Heart left ventricle (tissue), 16 donors: ENCODE measurements around the gene DNAAF8. TPM values are rescaled to one million over a fixed set of nuclear protein-coding genes. Genes with fewer than 3 reads are reported as not detected.
A peak's percentile ranks its signal among the peaks of the same experiment; 100 is the strongest.

ENCODE experiments used
- ATAC-seq, 4 donors: fragments of 200-7000 bp; cut with Tn5 transposase; one replicate each; pipeline ENCODE4 v1.9.1; 2020 to 2022; ENCODE audit warnings: moderate library complexity in 4 of 4, mild to moderate bottlenecking in 3 of 4, moderate number of reproducible peaks in 1 of 4
- DNase-seq, 5 donors: peaks; one replicate each; pipeline ENCODE4 v3.0.0-alpha.2; 2020
- H3K27ac ChIP-seq, 12 donors: fragments of 200-600 bp; sonication (generic) in 4 of 12; one replicate each; pipeline versions ENCODE4 v1.5.0 to v1.8.0; 2016 to 2022; ENCODE audit warnings: mild to moderate bottlenecking in 2 of 12
- H3K27me3 ChIP-seq, 9 donors: fragments of 200-600 bp; sonication (generic) in 2 of 9; one replicate each; pipeline versions ENCODE4 v1.5.1 to v1.8.0; 2016 to 2022; ENCODE audit warnings: mild to moderate bottlenecking in 3 of 9
- H3K36me3 ChIP-seq, 9 donors: fragments of 200-600 bp; sonication (generic) in 2 of 9; one replicate each; pipeline versions ENCODE4 v1.5.0 to v1.8.0; 2018 to 2022; ENCODE audit warnings: mild to moderate bottlenecking in 2 of 9
- H3K4me1 ChIP-seq, 12 donors: fragments of 200-600 bp; sonication (generic) in 4 of 12; one replicate each; pipeline versions ENCODE4 v1.5.0 to v1.8.0; 2016 to 2022; ENCODE audit warnings: mild to moderate bottlenecking in 3 of 12
- H3K4me3 ChIP-seq, 12 donors: fragments of 200-600 bp; sonication (generic) in 4 of 12; one replicate each; pipeline versions ENCODE4 v1.5.0 to v1.8.0; 2017 to 2022; ENCODE audit warnings: mild to moderate bottlenecking in 9 of 12, moderate library complexity in 4 of 12
- H3K9me3 ChIP-seq, 12 donors: fragments of 200-600 bp; sonication (generic) in 4 of 12; one replicate each; pipeline versions ENCODE4 v1.5.0 to v1.8.0; 2016 to 2022; ENCODE audit warnings: mild to moderate bottlenecking in 1 of 12
- POLR2A ChIP-seq, 2 donors: fragments of 450-650 bp; IDR thresholded peaks; one replicate each; pipeline ENCODE4 v1.6.1; 2017; ENCODE audit warnings: antibody characterized with exemption in 2 of 2, mild to moderate bottlenecking in 2 of 2, moderate library complexity in 2 of 2
- WGBS, 4 donors: extraction: QIAGEN DNeasy Blood & Tissue Kit in 2 of 4; methylation state at CpG; one replicate each; pipeline versions ENCODE4 v1.1.5 to v1.1.7; 2013 to 2018; 5-methylcytosine and 5-hydroxymethylcytosine counted together
- intact Hi-C, 10 donors: fragments of 100-400 bp; cut with DNase I; formaldehyde crosslinking; loops; one replicate each; pipeline versions ENCODE4 v1.11.1 to v1.14.2; 2022
- polyA plus RNA-seq, 2 donors: library from polyadenylated mRNA; stranded (reverse); fragments of 200-250 nt; gene quantifications; one replicate each; pipeline ENCODE4 v1.2.3, GENCODE V29; 2013
- total RNA-seq, 9 donors: library from RNA; depleted of rRNA in 2 of 9; stranded (reverse); fragments of >200 nt in 2 of 9; fragmentation: NEBNext Ultra II Directional in 3 of 9; extraction: Animal tissue kit (Norgen Biotek cat#: 25700) in 3 of 9; gene quantifications; one replicate each; pipeline versions ENCODE4 v1.1.0 to v1.2.4, GENCODE V29; 2016 to 2023
- TF ChIP-seq, protein P1 (sequence below), 12 donors: fragments of 200-600 bp; sonication (generic) in 4 of 12; IDR thresholded peaks; one replicate each; pipeline versions ENCODE4 v1.5.0 to v1.8.0; 2018 to 2022; ENCODE audit warnings: antibody characterized with exemption in 12 of 12, mild to moderate bottlenecking in 5 of 12
- donor health status: ischemic (EF 13 %, LVEDD 7.1; RV severe dilation, severe dysfunction).
- donor health status: healthy with polysubstance abuse.
- donor health status: DM: no; HTN: yes; CAD: no.
- donor health status: DM: no; HTN: no; CAD: no.
- donor health status: ischemic (EF 25% LVEDD 6.9; RV normal size, moderate dysfunction).
- donor health status: ischemic (EF 25% LVEDD 5.7; RV mildly dilated, moderate dysfunction).
- donor health status: healthy.
- donor health status: DM: yes; HTN: yes; CAD: no.
- donor health status: ischemic (EF 35%, LVEDD 5.7; RV mildly dilated, moderate dysfunction).
- donor health status: nonischemic (EF 11% LVEDD 7.7; RV severe dilation, severe dysfunction).
- donor health status: DM: yes; HTN: yes; CAD: no.
- donor health status: PGD.
- donor health status: ischemic (EF 29% LVEDD 5.4; RV normal size, mild dysfunction).
- donor health status: nonischemic (EF 23%, LVEDD 6.1; RV moderate dilation, normal function).

DNAAF8 gene
- total and polyA plus RNA-seq, 11 donors = 0.34 to 3.4 (median 0.91) TPM

DNA sequence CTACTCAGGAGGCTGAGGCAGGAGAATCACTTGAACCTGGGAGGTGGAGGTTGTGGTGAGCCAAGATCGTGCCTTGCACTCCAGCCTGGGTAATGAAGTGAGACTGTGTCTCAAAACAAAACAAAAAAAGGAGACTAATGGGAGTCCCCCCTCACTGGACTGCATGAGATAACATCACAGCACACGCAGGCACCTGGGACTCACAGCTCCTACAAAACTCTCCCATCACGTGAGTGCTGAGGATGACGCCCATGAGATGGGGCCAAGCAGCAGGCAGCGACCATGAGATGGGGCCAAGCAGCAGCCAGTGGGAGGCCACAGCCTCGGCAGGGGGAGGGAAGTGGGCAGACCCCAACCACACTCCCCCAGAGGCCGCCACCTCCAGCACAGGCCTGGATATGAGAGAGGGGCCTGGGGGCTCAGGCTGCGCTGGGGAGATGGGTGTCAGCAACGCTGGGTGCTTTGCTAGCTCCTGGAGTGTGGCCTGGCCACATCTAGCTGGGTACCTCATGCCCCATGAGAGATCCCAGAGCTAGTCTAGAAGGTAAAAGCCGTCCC is 15.4 kb downstream of the DNAAF8 start:
- DNase-seq (peak in 1 of 5 donors; percentile 21), ATAC-seq (no peak)
- TF ChIP-seq POLR2A (IDR thresholded peaks at IDR 0.05) = no peak
- TF ChIP-seq, protein P1, sequence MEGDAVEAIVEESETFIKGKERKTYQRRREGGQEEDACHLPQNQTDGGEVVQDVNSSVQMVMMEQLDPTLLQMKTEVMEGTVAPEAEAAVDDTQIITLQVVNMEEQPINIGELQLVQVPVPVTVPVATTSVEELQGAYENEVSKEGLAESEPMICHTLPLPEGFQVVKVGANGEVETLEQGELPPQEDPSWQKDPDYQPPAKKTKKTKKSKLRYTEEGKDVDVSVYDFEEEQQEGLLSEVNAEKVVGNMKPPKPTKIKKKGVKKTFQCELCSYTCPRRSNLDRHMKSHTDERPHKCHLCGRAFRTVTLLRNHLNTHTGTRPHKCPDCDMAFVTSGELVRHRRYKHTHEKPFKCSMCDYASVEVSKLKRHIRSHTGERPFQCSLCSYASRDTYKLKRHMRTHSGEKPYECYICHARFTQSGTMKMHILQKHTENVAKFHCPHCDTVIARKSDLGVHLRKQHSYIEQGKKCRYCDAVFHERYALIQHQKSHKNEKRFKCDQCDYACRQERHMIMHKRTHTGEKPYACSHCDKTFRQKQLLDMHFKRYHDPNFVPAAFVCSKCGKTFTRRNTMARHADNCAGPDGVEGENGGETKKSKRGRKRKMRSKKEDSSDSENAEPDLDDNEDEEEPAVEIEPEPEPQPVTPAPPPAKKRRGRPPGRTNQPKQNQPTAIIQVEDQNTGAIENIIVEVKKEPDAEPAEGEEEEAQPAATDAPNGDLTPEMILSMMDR (IDR thresholded peaks at IDR 0.05) = no peak
- H3K27me3 ChIP-seq = no peaks in the 10 kb centered on the region
- H3K27ac ChIP-seq = no peak overlapping the region
- intact Hi-C loops = no loop called here
- WGBS, 4 donors = 89 to 94% (median 90%) methylated on average over 10 of the region's 10 CpGs
- peaks cover 0 to 15% (median 0%) of the 10 kb centered on the region in 12 donors for H3K4me1 ChIP-seq
- peaks cover 0 to 57% (median 52%) of the 10 kb centered on the region in 9 donors for H3K36me3 ChIP-seq
- no peak overlapping the region for H3K4me3 ChIP-seq
- peaks cover 0 to 2% (median 0%) of the 10 kb centered on the region in 12 donors for H3K9me3 ChIP-seq

DNA sequence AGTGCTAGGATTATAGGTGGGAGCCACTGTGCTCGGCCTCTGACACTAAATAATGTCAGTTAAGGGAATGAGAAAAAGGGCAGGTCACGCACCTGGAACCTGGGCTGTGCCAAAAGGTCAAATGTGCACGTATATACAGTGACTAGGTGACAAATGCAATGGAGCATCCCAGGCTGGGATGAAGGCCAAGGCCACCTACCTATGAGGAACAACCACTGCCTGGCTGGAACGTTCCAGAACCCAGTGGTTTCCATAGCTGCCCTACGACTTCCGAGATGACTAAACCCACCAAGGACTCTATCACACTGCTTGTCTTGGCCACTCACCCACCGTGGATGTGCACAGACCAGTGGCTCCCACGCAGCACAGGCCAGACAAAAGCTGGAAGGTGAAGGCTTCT is 16.6 kb downstream of the DNAAF8 start:
- DNase-seq = peak in 1 of 5 donors; percentile 2
- peaks cover 0 to 68% (median 63%) of the 10 kb centered on the region in 9 donors for H3K36me3 ChIP-seq

DNA sequence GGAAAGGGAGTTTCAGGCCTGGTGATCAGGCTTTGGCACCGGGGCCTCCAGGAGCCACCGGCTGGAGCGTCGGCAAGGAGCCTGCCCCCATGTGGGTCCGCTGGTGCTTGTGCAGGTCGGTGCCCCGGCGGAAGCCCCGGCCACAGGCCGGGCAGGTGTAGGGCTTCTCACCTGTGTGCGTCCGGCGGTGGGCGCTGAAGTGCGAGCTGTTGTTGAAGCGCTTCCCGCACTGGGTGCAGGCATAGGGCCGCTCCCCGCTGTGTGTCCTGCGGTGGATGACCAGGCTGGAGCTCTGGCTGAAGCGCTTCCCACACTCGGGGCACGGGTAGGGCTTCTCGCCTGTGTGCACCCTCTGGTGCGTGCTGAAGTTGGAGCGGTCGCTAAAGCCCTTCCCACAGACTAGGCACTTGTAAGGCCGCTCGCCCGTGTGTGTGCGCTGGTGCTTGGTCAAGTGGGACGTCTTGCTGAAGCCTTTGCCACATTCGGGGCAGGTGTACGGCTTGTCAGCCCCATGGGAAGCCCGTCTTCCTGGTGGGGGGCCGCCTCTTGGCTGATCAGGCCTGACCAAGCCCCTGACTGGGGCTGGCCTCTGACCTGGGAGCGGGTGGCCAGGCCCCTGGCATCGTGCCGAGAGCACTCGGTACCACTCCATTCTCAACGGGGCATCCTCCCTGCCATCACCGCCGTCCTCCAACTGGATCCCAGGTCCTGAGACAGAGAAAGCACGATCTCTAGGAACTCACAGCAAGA is 18.2 kb downstream of the DNAAF8 start:
- H3K4me3 ChIP-seq = no peak overlapping the region
- H3K9me3 ChIP-seq = peaks cover 0 to 9% (median 0%) of the 10 kb centered on the region in 12 donors
- TF ChIP-seq, protein P1 (IDR thresholded peaks at IDR 0.05) = no peak
- no peak for TF ChIP-seq POLR2A (IDR thresholded peaks at IDR 0.05)
- no peak overlapping the region for H3K27ac ChIP-seq
- 93 to 98% (median 96%) methylated on average over 20 to 44 of the region's 44 CpGs for WGBS, 4 donors
- intact Hi-C loops = no loop called here
- DNase-seq (peak in 1 of 5 donors; percentile 37), ATAC-seq (peak in 2 of 4 donors; percentile 5 to 15)
- H3K4me1 ChIP-seq = peaks cover 0 to 2% (median 0%) of the 10 kb centered on the region in 12 donors
- no peaks in the 10 kb centered on the region for H3K27me3 ChIP-seq
- H3K36me3 ChIP-seq = peaks cover 0 to 84% (median 78%) of the 10 kb centered on the region in 9 donors

More for the DNA sequence above, 16.6 kb downstream of the DNAAF8 start:
- H3K9me3 ChIP-seq = peaks cover 0 to 8% (median 0%) of the 10 kb centered on the region in 12 donors
- H3K4me3 ChIP-seq = no peak overlapping the region
- no peak overlapping the region for H3K27ac ChIP-seq
- intact Hi-C loops = no loop called here
- peaks cover 0 to 15% (median 0%) of the 10 kb centered on the region in 12 donors for H3K4me1 ChIP-seq
- no peaks in the 10 kb centered on the region for H3K27me3 ChIP-seq
- TF ChIP-seq, protein P1 (IDR thresholded peaks at IDR 0.05) = no peak
- TF ChIP-seq POLR2A (IDR thresholded peaks at IDR 0.05) = no peak
- WGBS, 4 donors = 78 to 91% (median 89%) methylated on average over 7 to 8 of the region's 8 CpGs
- ATAC-seq = no peak

DNA sequence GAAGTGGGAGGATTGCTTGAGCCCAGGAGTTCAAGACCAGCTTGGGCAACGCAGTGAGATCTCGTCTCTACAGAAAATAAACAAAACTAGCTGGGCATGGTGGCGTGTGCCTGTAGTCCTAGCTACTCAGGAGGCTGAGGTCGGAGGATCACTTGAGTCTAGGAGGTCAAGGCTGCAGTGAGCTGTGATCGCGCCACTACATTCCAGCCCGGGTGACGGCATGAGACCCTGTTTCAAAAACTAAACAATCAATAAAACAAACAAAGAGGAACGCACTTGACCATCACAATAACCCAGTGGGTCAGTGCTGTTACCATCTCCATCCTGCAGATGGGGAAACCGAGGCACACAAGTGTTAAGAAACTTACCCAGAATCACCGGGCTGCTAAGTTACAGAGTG is 18.9 kb downstream of the DNAAF8 start:
- no peak for DNase-seq
- no peak for TF ChIP-seq POLR2A (IDR thresholded peaks at IDR 0.05)
- TF ChIP-seq, protein P1 (IDR thresholded peaks at IDR 0.05) = no peak
- H3K4me3 ChIP-seq = no peak overlapping the region
- no peaks in the 10 kb centered on the region for H3K4me1 ChIP-seq
- H3K27me3 ChIP-seq = no peaks in the 10 kb centered on the region
- ATAC-seq = no peak
- intact Hi-C loops = no loop called here
- H3K9me3 ChIP-seq = peaks cover 0 to 9% (median 0%) of the 10 kb centered on the region in 12 donors
- WGBS, 4 donors = 93 to 96% (median 96%) methylated on average over 11 of the region's 11 CpGs
- peaks cover 0 to 90% (median 84%) of the 10 kb centered on the region in 9 donors for H3K36me3 ChIP-seq
- H3K27ac ChIP-seq = no peak overlapping the region
